ENCODE measurements around the gene LONP2.
A peak's percentile ranks its signal among the peaks of the same experiment; 100 is the strongest.

Gene LONP2

GRCh38 chr16:48256579-48257177, 12.6 kb downstream of the LONP2 start:
- Mint-ChIP-seq H3K9me3 (no peaks in the 10 kb centered on the region), H3K36me3 (peaks cover 39 to 55% of the 10 kb centered on the region in 2 donors), H3K27me3 (no peaks in the 10 kb centered on the region), H3K4me3 (no peak overlapping the region), H3K4me1 (peaks cover 2 to 4% of the 10 kb centered on the region in 2 donors), H3K27ac (no peak overlapping the region)
- no peak for ATAC-seq (replicated peaks)
- no peak for DNase-seq

GRCh38 chr16:48261569-48261968, 17.5 kb downstream of the LONP2 start:
- Mint-ChIP-seq H3K4me3 (no peak overlapping the region), H3K9me3 (peaks cover 5 to 8% of the 10 kb centered on the region in 2 donors), H3K27ac (no peak overlapping the region), H3K36me3 (peaks cover 49 to 68% of the 10 kb centered on the region in 2 donors), H3K4me1 (peaks cover 2 to 4% of the 10 kb centered on the region in 2 donors), H3K27me3 (no peaks in the 10 kb centered on the region)
- ATAC-seq (replicated peaks) (no peak), DNase-seq (no peak)

GRCh38 chr16:48262631-48263030, 18.5 kb downstream of the LONP2 start:
- H3K36me3 Mint-ChIP-seq, result peaks cover 50 to 74% of the 10 kb centered on the region in 2 donors
- H3K4me1 Mint-ChIP-seq, result peaks cover 2 to 4% of the 10 kb centered on the region in 2 donors
- H3K9me3 Mint-ChIP-seq, result peaks cover 5 to 8% of the 10 kb centered on the region in 2 donors
- no peak for DNase-seq
- ATAC-seq (replicated peaks), result no peak
- H3K27ac Mint-ChIP-seq, result no peak overlapping the region
- no peak overlapping the region for H3K4me3 Mint-ChIP-seq
- H3K27me3 Mint-ChIP-seq, result no peaks in the 10 kb centered on the region

GRCh38 chr16:48269011-48269410, 24.9 kb downstream of the LONP2 start:
- no peak for ATAC-seq (replicated peaks)
- no peaks in the 10 kb centered on the region for H3K27me3 Mint-ChIP-seq
- peak overlapping the region; percentile 37 for H3K27ac Mint-ChIP-seq
- no peak for DNase-seq
- H3K36me3 Mint-ChIP-seq, result peaks cover 17 to 49% of the 10 kb centered on the region in 2 donors
- peaks cover 0 to 1% of the 10 kb centered on the region in 2 donors for H3K9me3 Mint-ChIP-seq
- H3K4me1 Mint-ChIP-seq, result peaks cover 0 to 2% of the 10 kb centered on the region in 2 donors
- H3K4me3 Mint-ChIP-seq, result no peak overlapping the region

GRCh38 chr16:48271728-48272127, 27.6 kb downstream of the LONP2 start:
- no peaks in the 10 kb centered on the region for H3K4me1 Mint-ChIP-seq
- no peak for DNase-seq

GRCh38 chr16:48272837-48273421, 28.8 kb downstream of the LONP2 start:
- no peaks in the 10 kb centered on the region for H3K4me1 Mint-ChIP-seq
- H3K9me3 Mint-ChIP-seq, result no peaks in the 10 kb centered on the region
- no peaks in the 10 kb centered on the region for H3K27me3 Mint-ChIP-seq
- no peak for DNase-seq
- no peak overlapping the region for H3K4me3 Mint-ChIP-seq
- no peak for ATAC-seq (replicated peaks)
- peaks cover 14 to 39% of the 10 kb centered on the region in 2 donors for H3K36me3 Mint-ChIP-seq
- no peak overlapping the region for H3K27ac Mint-ChIP-seq

More at GRCh38 chr16:48271728-48272127, 27.6 kb downstream of the LONP2 start:
- Mint-ChIP-seq H3K36me3 (peaks cover 8 to 37% of the 10 kb centered on the region in 2 donors), H3K27ac (no peak overlapping the region), H3K9me3 (no peaks in the 10 kb centered on the region), H3K27me3 (no peaks in the 10 kb centered on the region), H3K4me3 (no peak overlapping the region)
- ATAC-seq (replicated peaks), result no peak

GRCh38 chr16:48274476-48274875, 30.4 kb downstream of the LONP2 start:
- H3K9me3 Mint-ChIP-seq, result no peaks in the 10 kb centered on the region
- no peak for DNase-seq
- peaks cover 19 to 45% of the 10 kb centered on the region in 2 donors for H3K36me3 Mint-ChIP-seq
- no peaks in the 10 kb centered on the region for H3K4me1 Mint-ChIP-seq
- H3K27me3 Mint-ChIP-seq, result no peaks in the 10 kb centered on the region
- no peak for ATAC-seq (replicated peaks)
- no peak overlapping the region for H3K27ac Mint-ChIP-seq
- no peak overlapping the region for H3K4me3 Mint-ChIP-seq

- peaks cover 19 to 44% of the 10 kb centered on the region in 2 donors for H3K36me3 Mint-ChIP-seq
- DNase-seq (no peak), ATAC-seq (replicated peaks) (no peak)
These were observed 32.0 kb downstream of the LONP2 start for GRCh38 chr16:48276102-48276501.

GRCh38 chr16:48277158-48277557, 33.1 kb downstream of the LONP2 start:
- no peaks in the 10 kb centered on the region for H3K9me3 Mint-ChIP-seq
- no peak overlapping the region for H3K27ac Mint-ChIP-seq
- peaks cover 19 to 41% of the 10 kb centered on the region in 2 donors for H3K36me3 Mint-ChIP-seq
- DNase-seq (no peak), ATAC-seq (replicated peaks) (no peak)
- no peak overlapping the region for H3K4me3 Mint-ChIP-seq
- no peaks in the 10 kb centered on the region for H3K4me1 Mint-ChIP-seq
- H3K27me3 Mint-ChIP-seq, result no peaks in the 10 kb centered on the region

More at GRCh38 chr16:48276102-48276501, 32.0 kb downstream of the LONP2 start:
- no peaks in the 10 kb centered on the region for H3K4me1 Mint-ChIP-seq
- no peaks in the 10 kb centered on the region for H3K27me3 Mint-ChIP-seq
- H3K27ac Mint-ChIP-seq, result no peak overlapping the region
- no peak overlapping the region for H3K4me3 Mint-ChIP-seq
- H3K9me3 Mint-ChIP-seq, result no peaks in the 10 kb centered on the region

GRCh38 chr16:48279199-48279598, 35.1 kb downstream of the LONP2 start:
- Mint-ChIP-seq H3K27me3 (no peaks in the 10 kb centered on the region), H3K4me1 (no peaks in the 10 kb centered on the region), H3K9me3 (no peaks in the 10 kb centered on the region), H3K36me3 (peaks cover 31 to 45% of the 10 kb centered on the region in 2 donors), H3K27ac (no peak overlapping the region), H3K4me3 (no peak overlapping the region)
- DNase-seq, result no peak
- ATAC-seq (replicated peaks), result no peak

- Mint-ChIP-seq H3K4me1 (peaks cover 0 to 7% of the 10 kb centered on the region in 2 donors), H3K9me3 (peaks cover 5 to 6% of the 10 kb centered on the region in 2 donors), H3K36me3 (peaks cover 43 to 51% of the 10 kb centered on the region in 2 donors), H3K4me3 (no peak overlapping the region), H3K27ac (no peak overlapping the region), H3K27me3 (no peaks in the 10 kb centered on the region)
- ATAC-seq (replicated peaks), result no peak
- no peak for DNase-seq
These were observed 36.4 kb downstream of the LONP2 start for GRCh38 chr16:48280546-48280945.

GRCh38 chr16:48282636-48283263, 38.6 kb downstream of the LONP2 start:
- no peak for DNase-seq
- ATAC-seq (replicated peaks), result no peak
- H3K4me3 Mint-ChIP-seq, result no peak overlapping the region
- no peaks in the 10 kb centered on the region for H3K27me3 Mint-ChIP-seq
- H3K4me1 Mint-ChIP-seq, result peaks cover 0 to 7% of the 10 kb centered on the region in 2 donors
- peaks cover 58 to 66% of the 10 kb centered on the region in 2 donors for H3K36me3 Mint-ChIP-seq
- H3K9me3 Mint-ChIP-seq, result peaks cover 6% of the 10 kb centered on the region in 2 donors
- no peak overlapping the region for H3K27ac Mint-ChIP-seq

GRCh38 chr16:48284772-48285409, 40.8 kb downstream of the LONP2 start:
- Mint-ChIP-seq H3K27me3 (no peaks in the 10 kb centered on the region), H3K4me1 (peaks cover 0 to 7% of the 10 kb centered on the region in 2 donors), H3K27ac (peak overlapping the region; percentile 27), H3K4me3 (no peak overlapping the region), H3K9me3 (peaks cover 6% of the 10 kb centered on the region in 2 donors), H3K36me3 (peaks cover 55 to 63% of the 10 kb centered on the region in 2 donors)
- ATAC-seq (replicated peaks) (no peak), DNase-seq (no peak)

GRCh38 chr16:48287239-48287638, 43.1 kb downstream of the LONP2 start:
- no peak for ATAC-seq (replicated peaks)
- Mint-ChIP-seq H3K4me3 (no peak overlapping the region), H3K27me3 (no peaks in the 10 kb centered on the region), H3K4me1 (peaks cover 2 to 7% of the 10 kb centered on the region in 2 donors), H3K36me3 (peaks cover 66 to 81% of the 10 kb centered on the region in 2 donors), H3K27ac (no peak overlapping the region), H3K9me3 (peaks cover 6% of the 10 kb centered on the region in 2 donors)
- no peak for DNase-seq

Data from stimulated activated naive B cell treated with anti-CD40 and anti-IgM and Interleukin-4, amounts not matched to agents 10 μg/mL and 1 μg/mL and 100 μg/mL, for 72 hours (primary cell).